ENCODE results near the gene SEPHS1. TPM values are rescaled to one million over a fixed set of nuclear protein-coding genes. Genes with fewer than 3 reads are reported as not detected.

The SEPHS1 gene
- total RNA-seq, 4 donors from 2014 or later = 24.3 to 34.9 (median 32.0) TPM

GRCh38 chr10:13392701-13393100 is 44.6 kb upstream of the SEPHS1 start:
- no peak for DNase-seq
- no peaks in the 10 kb centered on the region for H3K4me1 ChIP-seq
- no peak overlapping the region for H3K27ac ChIP-seq
- H3K4me3 ChIP-seq = no peak overlapping the region
- no peaks in the 10 kb centered on the region for H3K9me3 ChIP-seq
- TF ChIP-seq POLR2A (IDR thresholded peaks at IDR 0.05) (no peak), CTCF (IDR thresholded peaks at IDR 0.05) (no peak)
- no peaks in the 10 kb centered on the region for H3K36me3 ChIP-seq
- H3K27me3 ChIP-seq = no peaks in the 10 kb centered on the region

GRCh38 chr10:13390604-13391522 is 42.8 kb upstream of the SEPHS1 start:
- no peaks in the 10 kb centered on the region for H3K4me1 ChIP-seq
- no peak for TF ChIP-seq CTCF (IDR thresholded peaks at IDR 0.05)
- no peak for TF ChIP-seq POLR2A (IDR thresholded peaks at IDR 0.05)
- H3K27ac ChIP-seq = no peak overlapping the region
- no peaks in the 10 kb centered on the region for H3K27me3 ChIP-seq
- H3K9me3 ChIP-seq = no peaks in the 10 kb centered on the region
- DNase-seq = peak in 1 of 3 donors; percentile 49
- no peak overlapping the region for H3K4me3 ChIP-seq
- no peaks in the 10 kb centered on the region for H3K36me3 ChIP-seq

- no peaks in the 10 kb centered on the region for H3K36me3 ChIP-seq
- no peak overlapping the region for H3K4me3 ChIP-seq
- no peak for TF ChIP-seq CTCF (IDR thresholded peaks at IDR 0.05)
- no peak for TF ChIP-seq POLR2A (IDR thresholded peaks at IDR 0.05)
- no peak for DNase-seq
- H3K4me1 ChIP-seq = peaks cover 0 to 7% (median 2%) of the 10 kb centered on the region in 4 donors
- no peaks in the 10 kb centered on the region for H3K9me3 ChIP-seq
- H3K27me3 ChIP-seq = no peaks in the 10 kb centered on the region
- no peak overlapping the region for H3K27ac ChIP-seq
Observed at GRCh38 chr10:13388478-13389230, 40.6 kb upstream of the SEPHS1 start.

- Histone ChIP-seq H3K4me3 (no peak overlapping the region), H3K9me3 (no peaks in the 10 kb centered on the region), H3K27ac (no peak overlapping the region), H3K4me1 (peaks cover 0 to 19% (median 5%) of the 10 kb centered on the region in 4 donors), H3K27me3 (no peaks in the 10 kb centered on the region), H3K36me3 (no peaks in the 10 kb centered on the region)
- DNase-seq = no peak
- TF ChIP-seq CTCF (IDR thresholded peaks at IDR 0.05) (no peak), POLR2A (IDR thresholded peaks at IDR 0.05) (no peak)
Observed at GRCh38 chr10:13386021-13386420, 37.9 kb upstream of the SEPHS1 start.

- no peaks in the 10 kb centered on the region for H3K27me3 ChIP-seq
- peaks cover 0 to 19% (median 5%) of the 10 kb centered on the region in 4 donors for H3K4me1 ChIP-seq
- DNase-seq = peak in 2 of 3 donors; percentile 87 to 93
- H3K4me3 ChIP-seq = peak overlapping the region in 3 of 4 donors; percentile 0 to 48 (median 41)
- peak in 1 of 2 donors; percentile 52 for TF ChIP-seq POLR2A (IDR thresholded peaks at IDR 0.05)
- no peak for TF ChIP-seq CTCF (IDR thresholded peaks at IDR 0.05)
- H3K27ac ChIP-seq = peak overlapping the region in 3 of 4 donors; percentile 78 to 93 (median 89)
- H3K36me3 ChIP-seq = no peaks in the 10 kb centered on the region
- no peaks in the 10 kb centered on the region for H3K9me3 ChIP-seq
Observed at GRCh38 chr10:13383399-13383761, 35.3 kb upstream of the SEPHS1 start.

Measured in Peyer's patch (tissue), 4 donors.